Adrenal gland (tissue), 5 donors: ENCODE results near the gene COX10.

Experiments used
- CTCF ChIP-seq, 6 experiments: fragments of 450-650 bp in 4 of 6; fragments of 200-600 bp in 2 of 6; sonication (generic) in 1 of 6; IDR thresholded peaks; 1 replicate in 5 of 6; 2 replicates in 1 of 6; pipeline versions ENCODE4 v1.5.1 to v1.8.0; 2016 to 2021; ENCODE audit warnings: antibody characterized with exemption in 6 of 6, mild to moderate bottlenecking in 2 of 6, moderate library complexity in 1 of 6
- POLR2A ChIP-seq, 2 donors: fragments of 450-650 bp; IDR thresholded peaks; one replicate each; pipeline ENCODE4 v1.6.1; 2017; ENCODE audit warnings: antibody characterized with exemption in 2 of 2, mild to moderate bottlenecking in 2 of 2, moderate library complexity in 1 of 2
- donor health status: DM: no; HTN: no; CAD: no.

GRCh38 chr17:14198013-14198412 lies 128.7 kb downstream of the COX10 start:
- no peak for TF ChIP-seq CTCF (IDR thresholded peaks at IDR 0.05)
- no peak for TF ChIP-seq POLR2A (IDR thresholded peaks at IDR 0.05)
